ENCODE measurements around the gene CMTM7.

The CMTM7 gene

DNA sequence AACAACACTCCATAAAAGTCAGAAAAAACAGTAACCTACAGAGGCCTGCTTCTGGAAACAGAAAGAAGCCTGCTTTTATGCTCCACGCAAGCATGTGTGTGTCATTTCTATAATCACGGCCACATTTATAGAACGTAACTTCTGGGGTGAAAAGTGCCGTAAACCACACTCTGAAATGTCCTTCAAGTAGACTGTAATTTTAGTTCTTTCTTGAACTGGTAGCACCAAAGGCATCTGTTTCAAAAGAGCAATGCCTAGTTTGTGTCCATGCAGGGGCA, 19.5 kb upstream of the CMTM7 start:
- DNase-seq (ENCODE audit: low read depth): no peak
- no peak overlapping the region for H3K4me3 ChIP-seq (ENCODE audit: low read depth, low read length)
- TF ChIP-seq, protein P1, sequence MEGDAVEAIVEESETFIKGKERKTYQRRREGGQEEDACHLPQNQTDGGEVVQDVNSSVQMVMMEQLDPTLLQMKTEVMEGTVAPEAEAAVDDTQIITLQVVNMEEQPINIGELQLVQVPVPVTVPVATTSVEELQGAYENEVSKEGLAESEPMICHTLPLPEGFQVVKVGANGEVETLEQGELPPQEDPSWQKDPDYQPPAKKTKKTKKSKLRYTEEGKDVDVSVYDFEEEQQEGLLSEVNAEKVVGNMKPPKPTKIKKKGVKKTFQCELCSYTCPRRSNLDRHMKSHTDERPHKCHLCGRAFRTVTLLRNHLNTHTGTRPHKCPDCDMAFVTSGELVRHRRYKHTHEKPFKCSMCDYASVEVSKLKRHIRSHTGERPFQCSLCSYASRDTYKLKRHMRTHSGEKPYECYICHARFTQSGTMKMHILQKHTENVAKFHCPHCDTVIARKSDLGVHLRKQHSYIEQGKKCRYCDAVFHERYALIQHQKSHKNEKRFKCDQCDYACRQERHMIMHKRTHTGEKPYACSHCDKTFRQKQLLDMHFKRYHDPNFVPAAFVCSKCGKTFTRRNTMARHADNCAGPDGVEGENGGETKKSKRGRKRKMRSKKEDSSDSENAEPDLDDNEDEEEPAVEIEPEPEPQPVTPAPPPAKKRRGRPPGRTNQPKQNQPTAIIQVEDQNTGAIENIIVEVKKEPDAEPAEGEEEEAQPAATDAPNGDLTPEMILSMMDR (IDR thresholded peaks at IDR 0.05; ENCODE audit: low read depth, low read length, missing control alignments): no peak

DNA sequence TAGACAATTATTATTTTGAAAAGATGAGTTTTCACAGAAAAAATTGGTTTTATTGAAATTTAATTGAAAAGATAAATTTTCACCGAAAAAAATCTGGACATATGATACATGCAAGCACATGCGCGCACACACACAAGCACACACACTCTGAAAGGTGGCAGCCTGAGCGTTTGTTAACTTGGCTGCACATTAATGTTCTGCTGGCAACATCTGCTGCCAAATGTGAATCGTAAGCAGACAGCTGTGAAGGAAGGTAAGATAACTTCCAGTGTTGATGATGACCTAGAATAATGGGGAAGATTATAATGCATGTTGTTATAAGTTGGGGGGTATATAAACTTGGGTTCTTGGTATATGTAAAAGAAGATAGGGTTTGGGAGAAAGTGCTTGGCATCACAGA, 18.4 kb upstream of the CMTM7 start:
- H3K4me3 ChIP-seq (ENCODE audit: low read depth, low read length): no peak overlapping the region
- TF ChIP-seq, protein P1 (IDR thresholded peaks at IDR 0.05; ENCODE audit: low read depth, low read length, missing control alignments): no peak
- no peak for DNase-seq (ENCODE audit: low read depth)

DNA sequence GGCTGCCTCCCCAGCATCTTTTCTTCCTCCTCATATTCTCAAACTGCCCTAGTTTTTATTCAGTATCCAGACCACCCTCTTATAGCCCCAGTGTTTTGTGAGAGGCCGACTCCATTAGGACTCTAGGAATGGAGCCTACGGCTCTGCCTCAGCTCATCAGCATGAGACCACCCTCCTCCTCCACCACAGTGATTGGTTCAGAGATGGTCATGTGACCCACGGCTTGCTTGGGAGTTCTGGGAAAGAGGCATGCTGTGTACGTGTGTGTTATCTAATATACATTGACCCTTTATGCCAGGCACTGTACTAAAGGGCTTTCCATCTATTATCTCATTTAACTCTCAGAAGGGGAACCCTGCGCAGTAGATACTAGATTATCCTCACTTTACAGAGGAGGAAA, 17.8 kb upstream of the CMTM7 start:
- no peak overlapping the region for H3K4me3 ChIP-seq (ENCODE audit: low read depth, low read length)
- TF ChIP-seq, protein P1 (IDR thresholded peaks at IDR 0.05; ENCODE audit: low read depth, low read length, missing control alignments): no peak

GRCh38 chr3:32374788-32375595, 16.7 kb upstream of the CMTM7 start:
- no peak overlapping the region for H3K4me3 ChIP-seq (ENCODE audit: low read depth, low read length)
- TF ChIP-seq, protein P1 (IDR thresholded peaks at IDR 0.05; ENCODE audit: low read depth, low read length, missing control alignments): peak; percentile 67
- DNase-seq (ENCODE audit: low read depth): peak; percentile 45

More for the DNA sequence above, 17.8 kb upstream of the CMTM7 start:
- DNase-seq (ENCODE audit: low read depth): no peak

- H3K4me3 ChIP-seq (ENCODE audit: low read depth, low read length): no peak overlapping the region
- TF ChIP-seq, protein P1 (IDR thresholded peaks at IDR 0.05; ENCODE audit: low read depth, low read length, missing control alignments): no peak
- DNase-seq (ENCODE audit: low read depth): no peak
Observed at GRCh38 chr3:32375596-32375930, 16.1 kb upstream of the CMTM7 start.

DNA sequence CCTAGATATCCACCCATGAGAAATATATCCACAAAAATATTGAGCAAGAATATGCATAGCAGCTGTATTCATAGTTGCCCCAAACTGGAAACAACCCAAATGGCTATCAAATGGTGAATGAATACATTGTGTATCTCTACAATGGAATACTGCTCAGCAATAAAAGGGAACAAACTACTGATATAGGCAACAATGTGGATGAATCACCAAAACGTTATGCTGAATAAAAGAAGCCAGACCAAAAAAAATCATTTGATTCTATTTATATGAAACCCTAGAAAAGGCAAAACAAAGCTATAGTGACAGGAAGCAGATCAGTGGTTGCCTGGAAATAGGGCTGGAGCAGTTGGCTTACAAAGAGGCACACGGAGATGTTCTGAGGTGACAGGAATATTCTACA, 15.5 kb upstream of the CMTM7 start:
- no peak for DNase-seq (ENCODE audit: low read depth)
- TF ChIP-seq, protein P1 (IDR thresholded peaks at IDR 0.05; ENCODE audit: low read depth, low read length, missing control alignments): no peak
- no peak overlapping the region for H3K4me3 ChIP-seq (ENCODE audit: low read depth, low read length)

GRCh38 chr3:32379831-32380500, 11.7 kb upstream of the CMTM7 start:
- no peak overlapping the region for H3K4me3 ChIP-seq (ENCODE audit: low read depth, low read length)
- no peak for DNase-seq (ENCODE audit: low read depth)
- TF ChIP-seq, protein P1 (IDR thresholded peaks at IDR 0.05; ENCODE audit: low read depth, low read length, missing control alignments): no peak
